ENCODE results near the gene HCN1. TPM values are rescaled to one million over a fixed set of nuclear protein-coding genes. Genes with fewer than 3 reads are reported as not detected.
"Not testable (repeated sequence)": the region's sequence is repeated elsewhere in the genome, so short reads cannot be mapped to it uniquely, and the experiment has no call there.

The HCN1 gene
- total RNA-seq, 1 experiment from 2014 or later: 0.04 TPM

DNA sequence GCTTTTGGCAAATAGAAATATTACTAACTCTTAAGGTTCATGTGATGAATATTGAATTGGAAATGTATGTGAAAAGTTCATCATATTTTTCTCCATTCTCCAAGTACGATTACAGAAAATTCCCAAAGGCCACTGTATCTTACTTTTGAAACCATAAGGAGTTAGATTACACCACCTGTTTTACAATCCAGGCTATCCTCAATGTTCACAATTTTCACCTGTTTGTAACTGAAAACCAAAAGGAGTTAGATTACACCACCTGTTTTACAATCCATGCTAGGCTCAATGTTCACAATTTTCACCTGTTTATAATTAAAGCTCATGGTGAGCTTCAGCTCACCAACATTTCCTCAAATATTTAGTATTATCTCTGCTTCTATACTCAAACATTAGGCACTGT is 188.0 kb downstream of the HCN1 start:
- intact Hi-C loops (cut with micrococcal nuclease; ENCODE audit: unreplicated experiment): no loop called here
- Histone ChIP-seq H3K4me3 (ENCODE audit: low read depth, low read length, poor library complexity, severe bottlenecking) (no peak overlapping the region), H3K4me1 (ENCODE audit: insufficient read depth, low read length, poor library complexity, severe bottlenecking) (no peaks in the 10 kb centered on the region), H3K27me3 (replicated peaks; ENCODE audit: insufficient read depth, low read depth, low read length, poor library complexity) (no peaks in the 10 kb centered on the region), H3K27ac (ENCODE audit: low read depth, low read length, poor library complexity, severe bottlenecking) (no peak overlapping the region), H3K9me3 (ENCODE audit: low read depth, low read length, poor library complexity, severe bottlenecking) (no peaks in the 10 kb centered on the region), H3K36me3 (ENCODE audit: insufficient read depth, low read length, poor library complexity, severe bottlenecking) (no peaks in the 10 kb centered on the region)
- no peak for DNase-seq (ENCODE audit: low spot score)
- BruUV-seq (replicated peaks): no TSS peak
- POLR2A ChIA-PET (ENCODE audit: low non-redundant PET): no interaction called here
- TF ChIP-seq CTCF (conservative IDR thresholded peaks at IDR 0.05; ENCODE audit: low read depth, low read length): no peak
- no peak for TF ChIP-seq EZH2 (IDR thresholded peaks at IDR 0.05; ENCODE audit: borderline replicate concordance, low read depth, low read length, poor library complexity, severe bottlenecking)
- CTCF ChIA-PET: no interaction called here

GRCh38 chr5:45507178-45507577 is 189.0 kb downstream of the HCN1 start:
- no peaks in the 10 kb centered on the region for H3K9me3 ChIP-seq (ENCODE audit: low read depth, low read length, poor library complexity, severe bottlenecking)
- H3K36me3 ChIP-seq (ENCODE audit: insufficient read depth, low read length, poor library complexity, severe bottlenecking): no peaks in the 10 kb centered on the region
- no TSS peak for BruUV-seq (replicated peaks)
- H3K27me3 ChIP-seq (replicated peaks; ENCODE audit: insufficient read depth, low read depth, low read length, poor library complexity): no peaks in the 10 kb centered on the region
- ChIA-PET CTCF (no interaction called here), POLR2A (ENCODE audit: low non-redundant PET) (no interaction called here)
- H3K4me1 ChIP-seq (ENCODE audit: insufficient read depth, low read length, poor library complexity, severe bottlenecking): no peaks in the 10 kb centered on the region
- peak; percentile 30 for DNase-seq (ENCODE audit: low spot score)
- H3K27ac ChIP-seq (ENCODE audit: low read depth, low read length, poor library complexity, severe bottlenecking): no peak overlapping the region
- no peak for TF ChIP-seq CTCF (conservative IDR thresholded peaks at IDR 0.05; ENCODE audit: low read depth, low read length)
- no peak for TF ChIP-seq EZH2 (IDR thresholded peaks at IDR 0.05; ENCODE audit: borderline replicate concordance, low read depth, low read length, poor library complexity, severe bottlenecking)
- no peak overlapping the region for H3K4me3 ChIP-seq (ENCODE audit: low read depth, low read length, poor library complexity, severe bottlenecking)
- intact Hi-C loops (cut with micrococcal nuclease; ENCODE audit: unreplicated experiment): no loop called here

DNA sequence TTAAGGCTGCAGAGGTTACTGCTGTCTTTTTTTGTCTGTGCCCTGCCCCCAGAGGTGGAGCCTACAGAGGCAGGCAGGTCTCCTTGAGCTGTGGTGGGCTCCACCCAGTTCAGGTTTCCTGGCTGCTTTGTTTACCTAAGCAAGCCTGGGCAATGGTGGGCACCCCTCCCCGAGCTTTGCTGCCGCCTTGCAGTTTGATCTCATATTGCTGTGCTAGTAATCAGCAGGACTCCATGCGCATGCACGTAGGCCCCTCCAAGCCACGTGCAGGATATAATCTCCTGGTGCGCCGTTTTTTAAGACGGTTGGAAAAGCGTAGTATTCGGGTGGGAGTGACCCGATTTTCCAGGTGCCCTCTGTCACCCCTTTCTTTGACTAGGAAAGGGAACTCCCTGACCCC is 197.2 kb downstream of the HCN1 start:
- H3K27ac ChIP-seq (ENCODE audit: low read depth, low read length, poor library complexity, severe bottlenecking); H3K9me3 ChIP-seq (ENCODE audit: low read depth, low read length, poor library complexity, severe bottlenecking); H3K4me3 ChIP-seq (ENCODE audit: low read depth, low read length, poor library complexity, severe bottlenecking); intact Hi-C loops (cut with micrococcal nuclease; ENCODE audit: unreplicated experiment); POLR2A ChIA-PET (ENCODE audit: low non-redundant PET); BruUV-seq (replicated peaks); H3K36me3 ChIP-seq (ENCODE audit: insufficient read depth, low read length, poor library complexity, severe bottlenecking); CTCF ChIA-PET; H3K27me3 ChIP-seq (replicated peaks; ENCODE audit: insufficient read depth, low read depth, low read length, poor library complexity); DNase-seq (ENCODE audit: low spot score); H3K4me1 ChIP-seq (ENCODE audit: insufficient read depth, low read length, poor library complexity, severe bottlenecking): not testable (repeated sequence)

DNA sequence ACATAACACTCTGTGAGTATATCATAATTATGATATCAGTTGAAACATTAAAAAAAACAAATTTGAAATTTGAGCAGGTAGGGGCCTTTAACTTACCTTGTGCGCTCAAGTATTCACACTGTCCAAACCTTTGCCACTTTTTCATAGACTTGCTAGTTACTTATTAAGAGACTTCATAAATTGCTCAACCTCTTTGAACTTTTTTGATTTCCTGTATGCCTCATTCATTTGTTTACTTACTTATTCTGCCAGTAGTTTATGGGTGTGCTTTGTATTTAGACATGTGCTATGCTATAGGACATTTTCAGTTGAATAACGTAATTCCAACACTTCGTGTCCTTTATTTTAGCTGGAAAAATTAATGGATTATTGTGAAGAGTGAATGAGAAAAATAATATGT is 204.8 kb downstream of the HCN1 start:
- H3K27me3 ChIP-seq (replicated peaks; ENCODE audit: insufficient read depth, low read depth, low read length, poor library complexity): no peaks in the 10 kb centered on the region
- H3K4me3 ChIP-seq (ENCODE audit: low read depth, low read length, poor library complexity, severe bottlenecking): no peak overlapping the region
- intact Hi-C loops (cut with micrococcal nuclease; ENCODE audit: unreplicated experiment): no loop called here
- POLR2A ChIA-PET (ENCODE audit: low non-redundant PET): no interaction called here
- TF ChIP-seq CTCF (conservative IDR thresholded peaks at IDR 0.05; ENCODE audit: low read depth, low read length) (no peak), EZH2 (IDR thresholded peaks at IDR 0.05; ENCODE audit: borderline replicate concordance, low read depth, low read length, poor library complexity, severe bottlenecking) (no peak)
- BruUV-seq (replicated peaks): no TSS peak
- no peaks in the 10 kb centered on the region for H3K4me1 ChIP-seq (ENCODE audit: insufficient read depth, low read length, poor library complexity, severe bottlenecking)
- no peaks in the 10 kb centered on the region for H3K36me3 ChIP-seq (ENCODE audit: insufficient read depth, low read length, poor library complexity, severe bottlenecking)
- no peaks in the 10 kb centered on the region for H3K9me3 ChIP-seq (ENCODE audit: low read depth, low read length, poor library complexity, severe bottlenecking)
- CTCF ChIA-PET: no interaction called here
- DNase-seq (ENCODE audit: low spot score): no peak
- H3K27ac ChIP-seq (ENCODE audit: low read depth, low read length, poor library complexity, severe bottlenecking): no peak overlapping the region

Measured in A673 (cell line).